DND-41 (cell line): ENCODE measurements around the gene NINJ1.

Experiments
- EZH2 ChIP-seq: IDR thresholded peaks from 3 replicates; pipeline ENCODE4 v1.6.1; 2012; ENCODE audit warnings: borderline replicate concordance, low read depth, mild to moderate bottlenecking, moderate library complexity, low read length, inconsistent platforms; ENCODE audit not compliant: severe bottlenecking
- TF ChIP-seq, protein P1 (sequence below): IDR thresholded peaks from 2 replicates; pipeline ENCODE4 v1.5.1; 2012; ENCODE audit warnings: borderline replicate concordance, low read length, moderate library complexity, mild to moderate bottlenecking; ENCODE audit not compliant: poor library complexity, severe bottlenecking; ENCODE audit errors: extremely low read depth

- TF ChIP-seq, protein P1, sequence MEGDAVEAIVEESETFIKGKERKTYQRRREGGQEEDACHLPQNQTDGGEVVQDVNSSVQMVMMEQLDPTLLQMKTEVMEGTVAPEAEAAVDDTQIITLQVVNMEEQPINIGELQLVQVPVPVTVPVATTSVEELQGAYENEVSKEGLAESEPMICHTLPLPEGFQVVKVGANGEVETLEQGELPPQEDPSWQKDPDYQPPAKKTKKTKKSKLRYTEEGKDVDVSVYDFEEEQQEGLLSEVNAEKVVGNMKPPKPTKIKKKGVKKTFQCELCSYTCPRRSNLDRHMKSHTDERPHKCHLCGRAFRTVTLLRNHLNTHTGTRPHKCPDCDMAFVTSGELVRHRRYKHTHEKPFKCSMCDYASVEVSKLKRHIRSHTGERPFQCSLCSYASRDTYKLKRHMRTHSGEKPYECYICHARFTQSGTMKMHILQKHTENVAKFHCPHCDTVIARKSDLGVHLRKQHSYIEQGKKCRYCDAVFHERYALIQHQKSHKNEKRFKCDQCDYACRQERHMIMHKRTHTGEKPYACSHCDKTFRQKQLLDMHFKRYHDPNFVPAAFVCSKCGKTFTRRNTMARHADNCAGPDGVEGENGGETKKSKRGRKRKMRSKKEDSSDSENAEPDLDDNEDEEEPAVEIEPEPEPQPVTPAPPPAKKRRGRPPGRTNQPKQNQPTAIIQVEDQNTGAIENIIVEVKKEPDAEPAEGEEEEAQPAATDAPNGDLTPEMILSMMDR: no peak
- TF ChIP-seq EZH2: no peak
These were observed 44.5 kb downstream of the NINJ1 start for GRCh38 chr9:93089481-93089991.
